Uterus (tissue), 4 donors: ENCODE results near the gene JPT2. TPM values are rescaled to one million over a fixed set of nuclear protein-coding genes. Genes with fewer than 3 reads are reported as not detected.

Experiments
- DNase-seq, 2 donors: peaks; one replicate each; pipeline ENCODE4 v3.0.0-alpha.2; 2019 to 2020
- H3K27ac ChIP-seq, 2 donors: fragments of 200-600 bp; sonication (generic); 1 replicate in 1 of 2; 2 replicates in 1 of 2; pipeline ENCODE4 v1.5.1; 2016 to 2018
- H3K27me3 ChIP-seq, 2 donors: fragments of 200-600 bp; sonication (generic); one replicate each; pipeline ENCODE4 v1.5.1; 2018 to 2019; ENCODE audit warnings: control low read depth in 1 of 2
- H3K36me3 ChIP-seq, 2 donors: fragments of 200-600 bp; sonication (generic); one replicate each; pipeline ENCODE4 v1.5.1; 2019; ENCODE audit warnings: control low read depth in 1 of 2
- H3K4me1 ChIP-seq, 2 donors: fragments of 200-600 bp; sonication (generic); one replicate each; pipeline ENCODE4 v1.5.1; 2018 to 2019; ENCODE audit warnings: control low read depth in 1 of 2
- H3K4me3 ChIP-seq, 2 donors: fragments of 200-600 bp; sonication (generic); 1 replicate in 1 of 2; 2 replicates in 1 of 2; pipeline ENCODE4 v1.5.1; 2018 to 2019; ENCODE audit warnings: mild to moderate bottlenecking in 1 of 2
- H3K9me3 ChIP-seq, 2 donors: fragments of 200-600 bp; sonication (generic); one replicate each; pipeline ENCODE4 v1.5.1; 2019; ENCODE audit warnings: control low read depth in 1 of 2
- CTCF ChIP-seq, 4 experiments: fragments of 200-600 bp in 2 of 4; fragments of 450-650 bp in 2 of 4; sonication (generic) in 2 of 4; IDR thresholded peaks; one replicate each; pipeline ENCODE4 v1.5.1; 2016 to 2019; ENCODE audit warnings: antibody characterized with exemption in 4 of 4, mild to moderate bottlenecking in 2 of 4, moderate library complexity in 1 of 4
- POLR2A ChIP-seq, 2 donors: fragments of 450-650 bp; IDR thresholded peaks; one replicate each; pipeline ENCODE4 v1.6.1; 2016; ENCODE audit warnings: antibody characterized with exemption in 2 of 2, mild to moderate bottlenecking in 1 of 2, moderate library complexity in 1 of 2
- intact Hi-C: fragments of 100-400 bp; cut with DNase I; formaldehyde crosslinking; loops from one replicate; pipeline ENCODE4 v1.15.1; 2023; ENCODE audit warnings: low total_unique reads
- total RNA-seq, 4 donors: library from RNA; depleted of rRNA in 3 of 4; stranded (reverse); fragments of >200 nt in 3 of 4; gene quantifications; one replicate each; pipeline versions ENCODE4 v1.1.0 to v1.2.4, GENCODE V29; 2014 to 2023
- donor health status: DM: yes; HTN: yes; CAD: no.

The JPT2 gene
- total RNA-seq, 4 donors from 2014 or later, result 10.6 to 59.0 (median 39.6) TPM

- no peak for DNase-seq
- Histone ChIP-seq H3K4me1 (no peaks in the 10 kb centered on the region), H3K9me3 (no peaks in the 10 kb centered on the region), H3K36me3 (no peaks in the 10 kb centered on the region), H3K27me3 (no peaks in the 10 kb centered on the region), H3K4me3 (no peak overlapping the region), H3K27ac (no peak overlapping the region)
- intact Hi-C loops, result no loop called here
- TF ChIP-seq POLR2A (IDR thresholded peaks at IDR 0.05), result no peak
- TF ChIP-seq CTCF (IDR thresholded peaks at IDR 0.05), result no peak
Observed at GRCh38 chr16:1643521-1643920, 34.6 kb upstream of the JPT2 start.

- Histone ChIP-seq H3K36me3 (no peaks in the 10 kb centered on the region), H3K4me3 (no peak overlapping the region), H3K27ac (no peak overlapping the region), H3K4me1 (no peaks in the 10 kb centered on the region), H3K27me3 (no peaks in the 10 kb centered on the region), H3K9me3 (no peaks in the 10 kb centered on the region)
- intact Hi-C loops, result no loop called here
- TF ChIP-seq CTCF (IDR thresholded peaks at IDR 0.05) (no peak), POLR2A (IDR thresholded peaks at IDR 0.05) (no peak)
- DNase-seq, result no peak
Observed at GRCh38 chr16:1645914-1646525, 32.1 kb upstream of the JPT2 start.

GRCh38 chr16:1647856-1648255, 30.2 kb upstream of the JPT2 start:
- no peaks in the 10 kb centered on the region for H3K36me3 ChIP-seq
- no peak for TF ChIP-seq CTCF (IDR thresholded peaks at IDR 0.05)
- TF ChIP-seq POLR2A (IDR thresholded peaks at IDR 0.05), result no peak
- DNase-seq, result no peak
- intact Hi-C loops, result no loop called here
- H3K4me1 ChIP-seq, result no peaks in the 10 kb centered on the region
- no peak overlapping the region for H3K27ac ChIP-seq
- no peaks in the 10 kb centered on the region for H3K9me3 ChIP-seq
- no peaks in the 10 kb centered on the region for H3K27me3 ChIP-seq
- H3K4me3 ChIP-seq, result no peak overlapping the region

- intact Hi-C loops, result no loop called here
- H3K4me1 ChIP-seq, result no peaks in the 10 kb centered on the region
- DNase-seq, result no peak
- H3K36me3 ChIP-seq, result no peaks in the 10 kb centered on the region
- no peak overlapping the region for H3K4me3 ChIP-seq
- H3K9me3 ChIP-seq, result no peaks in the 10 kb centered on the region
- TF ChIP-seq POLR2A (IDR thresholded peaks at IDR 0.05) (no peak), CTCF (IDR thresholded peaks at IDR 0.05) (no peak)
- H3K27ac ChIP-seq, result no peak overlapping the region
- H3K27me3 ChIP-seq, result no peaks in the 10 kb centered on the region
Observed at GRCh38 chr16:1650131-1650530, 27.9 kb upstream of the JPT2 start.

- H3K9me3 ChIP-seq, result no peaks in the 10 kb centered on the region
- no peaks in the 10 kb centered on the region for H3K4me1 ChIP-seq
- no peak for TF ChIP-seq POLR2A (IDR thresholded peaks at IDR 0.05)
- no peak for DNase-seq
- no peaks in the 10 kb centered on the region for H3K27me3 ChIP-seq
- no peaks in the 10 kb centered on the region for H3K36me3 ChIP-seq
- no peak overlapping the region for H3K27ac ChIP-seq
- H3K4me3 ChIP-seq, result no peak overlapping the region
- intact Hi-C loops, result no loop called here
Observed at GRCh38 chr16:1651094-1651973, 26.7 kb upstream of the JPT2 start.
